ENCODE results near the gene NEUROG1.

DNA sequence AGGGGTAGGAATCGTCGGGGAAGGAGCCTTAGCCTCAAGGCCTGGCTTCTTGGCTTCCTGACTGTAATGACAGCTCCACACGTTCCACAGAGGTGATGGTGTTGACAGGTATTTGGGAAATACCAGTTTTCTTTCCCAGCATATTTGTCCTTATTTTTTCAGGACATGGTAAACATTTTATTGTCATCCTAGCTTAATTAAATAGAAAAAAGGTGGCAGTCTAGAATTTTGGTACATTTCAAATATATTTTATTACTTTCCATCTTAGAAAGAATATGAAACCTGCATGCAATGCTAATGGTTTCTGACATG lies 34.6 kb upstream of the NEUROG1 start:
- TF ChIP-seq, protein P1, sequence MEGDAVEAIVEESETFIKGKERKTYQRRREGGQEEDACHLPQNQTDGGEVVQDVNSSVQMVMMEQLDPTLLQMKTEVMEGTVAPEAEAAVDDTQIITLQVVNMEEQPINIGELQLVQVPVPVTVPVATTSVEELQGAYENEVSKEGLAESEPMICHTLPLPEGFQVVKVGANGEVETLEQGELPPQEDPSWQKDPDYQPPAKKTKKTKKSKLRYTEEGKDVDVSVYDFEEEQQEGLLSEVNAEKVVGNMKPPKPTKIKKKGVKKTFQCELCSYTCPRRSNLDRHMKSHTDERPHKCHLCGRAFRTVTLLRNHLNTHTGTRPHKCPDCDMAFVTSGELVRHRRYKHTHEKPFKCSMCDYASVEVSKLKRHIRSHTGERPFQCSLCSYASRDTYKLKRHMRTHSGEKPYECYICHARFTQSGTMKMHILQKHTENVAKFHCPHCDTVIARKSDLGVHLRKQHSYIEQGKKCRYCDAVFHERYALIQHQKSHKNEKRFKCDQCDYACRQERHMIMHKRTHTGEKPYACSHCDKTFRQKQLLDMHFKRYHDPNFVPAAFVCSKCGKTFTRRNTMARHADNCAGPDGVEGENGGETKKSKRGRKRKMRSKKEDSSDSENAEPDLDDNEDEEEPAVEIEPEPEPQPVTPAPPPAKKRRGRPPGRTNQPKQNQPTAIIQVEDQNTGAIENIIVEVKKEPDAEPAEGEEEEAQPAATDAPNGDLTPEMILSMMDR (conservative IDR thresholded peaks at IDR 0.05; ENCODE audit: low read length) = no peak; the same call in none of the 2 replicates
- no peak for TF ChIP-seq EZH2phosphoT487 (IDR thresholded peaks at IDR 0.05; ENCODE audit: borderline replicate concordance)

Data from Loucy (cell line).